ENCODE data around the gene METAP1.

- peak in 4 of 12 donors; percentile 11 to 41 (median 23) for TF ChIP-seq CTCF (IDR thresholded peaks at IDR 0.05)
- no peak for TF ChIP-seq POLR2A (IDR thresholded peaks at IDR 0.05)
Measured at GRCh38 chr4:99024481-99025275, 29.2 kb downstream of the METAP1 start.

All from heart left ventricle (tissue), 13 donors.